HL-60 (cell line): ENCODE results near the gene CASP7.

Source experiments
- CTCF ChIP-seq: IDR thresholded peaks from one replicate; pipeline ENCODE4 v1.5.1; 2011; ENCODE audit warnings: low read length, control low read depth, inconsistent platforms; ENCODE audit not compliant: insufficient read depth
- GABPA ChIP-seq: IDR thresholded peaks from 2 replicates; pipeline ENCODE4 v1.6.1; 2012; ENCODE audit warnings: low read depth
- POLR2AphosphoS5 ChIP-seq: IDR thresholded peaks from 2 replicates; pipeline ENCODE4 v1.6.1; 2012; ENCODE audit warnings: low read depth
- REST ChIP-seq: IDR thresholded peaks from 2 replicates; pipeline ENCODE4 v1.6.1; 2012; ENCODE audit warnings: low read depth; ENCODE audit not compliant: insufficient replicate concordance
- SPI1 ChIP-seq: IDR thresholded peaks from 2 replicates; pipeline ENCODE4 v1.6.1; 2012; ENCODE audit warnings: low read depth, mild to moderate bottlenecking, borderline replicate concordance

- TF ChIP-seq CTCF = no peak
- TF ChIP-seq POLR2AphosphoS5 = no peak
- TF ChIP-seq REST = no peak
- TF ChIP-seq GABPA = no peak
- no peak for TF ChIP-seq SPI1
Observed at GRCh38 chr10:113709221-113709838, 29.6 kb downstream of the CASP7 start.
